Measurements from ENCODE around the gene CD28.
"Not testable (repeated sequence)": the region's sequence is repeated elsewhere in the genome, so short reads cannot be mapped to it uniquely, and the experiment has no call there.

DNA sequence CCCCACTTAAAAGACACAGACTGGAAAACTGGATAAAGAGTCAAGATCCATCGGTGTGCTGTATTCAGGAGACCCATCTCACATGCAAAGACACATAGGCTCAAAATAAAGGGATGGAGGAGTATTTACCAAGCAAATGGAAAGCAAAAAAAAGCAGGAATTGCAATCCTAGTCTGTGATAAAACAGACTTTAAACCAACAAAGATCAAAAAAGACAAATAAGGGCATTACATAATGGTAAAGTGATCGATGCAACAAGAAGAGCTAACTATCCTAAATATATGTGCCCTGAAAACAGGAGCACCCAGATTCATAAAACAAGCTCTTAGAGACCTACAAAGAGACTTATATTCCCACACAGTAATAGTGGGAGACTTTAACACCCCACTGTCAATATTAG is 8.7 kb upstream of the CD28 start:
- TF ChIP-seq, protein P1, sequence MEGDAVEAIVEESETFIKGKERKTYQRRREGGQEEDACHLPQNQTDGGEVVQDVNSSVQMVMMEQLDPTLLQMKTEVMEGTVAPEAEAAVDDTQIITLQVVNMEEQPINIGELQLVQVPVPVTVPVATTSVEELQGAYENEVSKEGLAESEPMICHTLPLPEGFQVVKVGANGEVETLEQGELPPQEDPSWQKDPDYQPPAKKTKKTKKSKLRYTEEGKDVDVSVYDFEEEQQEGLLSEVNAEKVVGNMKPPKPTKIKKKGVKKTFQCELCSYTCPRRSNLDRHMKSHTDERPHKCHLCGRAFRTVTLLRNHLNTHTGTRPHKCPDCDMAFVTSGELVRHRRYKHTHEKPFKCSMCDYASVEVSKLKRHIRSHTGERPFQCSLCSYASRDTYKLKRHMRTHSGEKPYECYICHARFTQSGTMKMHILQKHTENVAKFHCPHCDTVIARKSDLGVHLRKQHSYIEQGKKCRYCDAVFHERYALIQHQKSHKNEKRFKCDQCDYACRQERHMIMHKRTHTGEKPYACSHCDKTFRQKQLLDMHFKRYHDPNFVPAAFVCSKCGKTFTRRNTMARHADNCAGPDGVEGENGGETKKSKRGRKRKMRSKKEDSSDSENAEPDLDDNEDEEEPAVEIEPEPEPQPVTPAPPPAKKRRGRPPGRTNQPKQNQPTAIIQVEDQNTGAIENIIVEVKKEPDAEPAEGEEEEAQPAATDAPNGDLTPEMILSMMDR (IDR thresholded peaks at IDR 0.05), result not testable (repeated sequence)
- not testable (repeated sequence) for TF ChIP-seq POLR2A (IDR thresholded peaks at IDR 0.05)
